Progenitor cell of endocrine pancreas (in vitro differentiated cells): ENCODE data around the gene LHX1. TPM values are rescaled to one million over a fixed set of nuclear protein-coding genes. Genes with fewer than 3 reads are reported as not detected.
A peak's percentile ranks its signal among the peaks of the same experiment; 100 is the strongest.

Experiments used
- DNase-seq: peaks from one replicate; pipeline ENCODE4 v3.0.0; 2021; ENCODE audit warnings: low spot score; ENCODE audit not compliant: unreplicated experiment
- H3K27ac Mint-ChIP-seq: 2 replicates; pipeline ENCODE4 v1.8.0; 2021; ENCODE audit warnings: mild to moderate bottlenecking, moderate library complexity, mixed read lengths
- H3K27me3 Mint-ChIP-seq: 2 replicates; pipeline ENCODE4 v1.8.0; 2021; ENCODE audit warnings: mixed read lengths
- H3K36me3 Mint-ChIP-seq: 2 replicates; pipeline ENCODE4 v1.8.0; 2022; ENCODE audit warnings: mixed read lengths; ENCODE audit not compliant: insufficient read depth
- H3K4me1 Mint-ChIP-seq: 2 replicates; pipeline ENCODE4 v1.8.0; 2021; ENCODE audit warnings: low read depth, mixed read lengths
- H3K4me3 Mint-ChIP-seq: 2 replicates; pipeline ENCODE4 v1.8.0; 2021; ENCODE audit warnings: low read depth, mild to moderate bottlenecking, moderate library complexity, mixed read lengths
- H3K9me3 Mint-ChIP-seq: 2 replicates; pipeline ENCODE4 v1.8.0; 2021; ENCODE audit warnings: low read depth, mixed read lengths
- total RNA-seq: library from RNA; stranded (reverse); gene quantifications from 2 replicates; pipeline ENCODE4 v1.2.1, GENCODE V29; 2021
- TF ChIP-seq, protein P1 (sequence below): fragments of 200-600 bp; sonication (generic); IDR thresholded peaks from one replicate; pipeline ENCODE4 v1.5.0; 2021; ENCODE audit warnings: antibody characterized with exemption, mild to moderate bottlenecking; ENCODE audit not compliant: unreplicated experiment

Gene LHX1
- total RNA-seq, 1 donor from 2014 or later: 2.0 TPM

DNA sequence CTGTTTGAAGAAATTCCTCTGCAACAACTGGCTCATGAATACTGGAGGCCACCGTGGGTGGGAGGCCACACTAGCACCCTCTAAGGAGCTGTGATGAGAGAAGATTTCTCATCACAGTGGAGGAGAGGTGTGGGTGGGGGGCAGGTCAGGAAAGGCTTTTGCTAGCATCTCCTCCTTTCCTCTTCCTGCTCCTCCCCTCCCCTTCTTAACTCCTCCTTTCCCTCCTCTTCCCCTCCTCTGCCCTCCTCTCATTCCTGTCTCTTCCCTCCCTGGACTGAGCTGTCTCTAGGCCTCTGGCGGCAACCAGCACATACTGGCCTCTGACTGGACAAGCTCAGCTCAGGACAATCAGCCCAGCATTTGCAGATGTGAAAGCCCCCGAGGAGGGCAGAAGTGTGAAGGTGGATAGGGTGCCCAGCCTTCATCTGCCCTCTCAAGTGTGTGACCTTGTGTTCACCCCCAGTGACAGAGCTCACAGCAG, 19.0 kb upstream of the LHX1 start:
- Mint-ChIP-seq H3K27me3 (no peaks in the 10 kb centered on the region), H3K9me3 (no peaks in the 10 kb centered on the region), H3K36me3 (no peaks in the 10 kb centered on the region), H3K4me1 (peaks cover 37% of the 10 kb centered on the region), H3K4me3 (no peak overlapping the region), H3K27ac (no peak overlapping the region)
- no peak for DNase-seq
- TF ChIP-seq, protein P1, sequence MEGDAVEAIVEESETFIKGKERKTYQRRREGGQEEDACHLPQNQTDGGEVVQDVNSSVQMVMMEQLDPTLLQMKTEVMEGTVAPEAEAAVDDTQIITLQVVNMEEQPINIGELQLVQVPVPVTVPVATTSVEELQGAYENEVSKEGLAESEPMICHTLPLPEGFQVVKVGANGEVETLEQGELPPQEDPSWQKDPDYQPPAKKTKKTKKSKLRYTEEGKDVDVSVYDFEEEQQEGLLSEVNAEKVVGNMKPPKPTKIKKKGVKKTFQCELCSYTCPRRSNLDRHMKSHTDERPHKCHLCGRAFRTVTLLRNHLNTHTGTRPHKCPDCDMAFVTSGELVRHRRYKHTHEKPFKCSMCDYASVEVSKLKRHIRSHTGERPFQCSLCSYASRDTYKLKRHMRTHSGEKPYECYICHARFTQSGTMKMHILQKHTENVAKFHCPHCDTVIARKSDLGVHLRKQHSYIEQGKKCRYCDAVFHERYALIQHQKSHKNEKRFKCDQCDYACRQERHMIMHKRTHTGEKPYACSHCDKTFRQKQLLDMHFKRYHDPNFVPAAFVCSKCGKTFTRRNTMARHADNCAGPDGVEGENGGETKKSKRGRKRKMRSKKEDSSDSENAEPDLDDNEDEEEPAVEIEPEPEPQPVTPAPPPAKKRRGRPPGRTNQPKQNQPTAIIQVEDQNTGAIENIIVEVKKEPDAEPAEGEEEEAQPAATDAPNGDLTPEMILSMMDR: no peak

DNA sequence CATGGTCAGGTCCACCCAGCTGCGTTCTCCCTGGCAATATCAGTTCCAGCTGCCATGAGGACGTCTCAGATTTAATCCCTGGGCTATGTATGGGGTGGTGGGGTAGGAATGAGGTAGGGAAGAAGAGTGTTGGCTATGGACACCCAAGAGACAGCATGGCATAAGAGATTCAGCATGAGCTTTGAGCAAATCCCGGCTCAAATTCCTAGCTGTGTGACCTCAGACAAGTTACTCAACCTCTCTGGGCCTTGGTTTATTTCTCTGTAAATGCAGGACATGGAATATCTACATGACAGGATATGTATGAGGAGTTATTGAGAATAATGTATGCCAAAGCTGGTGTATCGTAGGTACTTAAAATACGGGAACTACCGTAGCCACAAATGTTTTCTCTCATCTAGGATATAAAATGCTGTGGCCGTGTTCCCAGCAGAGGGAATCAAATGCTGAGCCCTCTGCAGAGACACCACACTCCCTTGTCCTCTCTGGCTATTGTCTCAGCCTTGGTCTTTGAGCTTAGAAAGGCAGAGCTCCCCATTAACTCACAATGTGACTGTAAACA, 17.8 kb upstream of the LHX1 start:
- Mint-ChIP-seq H3K36me3 (no peaks in the 10 kb centered on the region), H3K4me3 (no peak overlapping the region), H3K27ac (no peak overlapping the region), H3K4me1 (peaks cover 45% of the 10 kb centered on the region), H3K9me3 (no peaks in the 10 kb centered on the region), H3K27me3 (no peaks in the 10 kb centered on the region)
- no peak for DNase-seq
- TF ChIP-seq, protein P1: no peak

DNA sequence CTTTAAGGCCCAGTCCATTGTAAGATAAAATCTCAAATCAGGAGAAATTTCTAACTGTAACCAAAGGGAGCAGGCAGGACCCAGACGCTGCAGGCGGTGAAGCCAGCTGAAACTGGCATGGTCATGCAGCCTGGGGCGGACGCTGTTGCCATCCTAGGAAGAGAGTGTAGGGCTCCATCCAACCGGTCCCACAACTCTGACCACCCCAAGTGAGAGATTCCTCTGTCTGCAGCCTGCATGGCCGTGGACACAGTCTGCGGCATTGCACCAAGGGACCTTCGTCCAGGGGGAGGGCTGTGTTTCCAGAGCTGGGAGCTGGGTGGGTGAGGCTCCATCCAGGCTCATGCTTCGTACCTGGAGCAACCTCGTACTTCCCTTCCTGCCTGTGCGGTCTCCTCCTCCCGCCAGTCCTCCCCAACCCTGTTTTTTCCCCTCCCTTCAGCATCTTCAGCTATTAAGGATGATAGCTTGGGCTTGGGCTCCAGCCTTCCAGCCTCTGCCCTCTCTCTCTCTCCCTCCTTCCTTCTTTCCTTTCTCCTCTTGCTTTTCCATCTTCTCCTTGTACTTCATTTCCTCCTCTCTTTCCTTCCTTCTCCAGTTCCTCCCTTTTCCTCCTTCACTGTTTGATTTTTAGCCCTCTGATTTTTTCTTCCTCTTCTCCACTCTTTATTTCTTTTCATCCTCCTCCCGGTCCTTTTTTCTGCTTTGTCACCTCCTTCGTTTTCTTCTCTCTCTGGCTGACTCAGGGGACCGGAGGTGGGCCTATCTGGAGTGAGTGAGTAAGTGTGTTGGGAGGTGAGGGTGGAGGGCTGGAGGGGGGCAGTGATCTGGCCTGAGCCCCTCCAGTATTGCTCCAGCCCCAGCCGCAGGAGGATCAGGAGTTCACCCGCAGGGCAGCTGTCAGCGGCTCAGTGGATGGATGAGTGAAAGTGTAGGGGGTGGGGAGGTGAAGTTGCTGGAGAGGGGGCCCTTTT, 17.0 kb upstream of the LHX1 start:
- H3K4me1 Mint-ChIP-seq: peaks cover 47% of the 10 kb centered on the region

DNA sequence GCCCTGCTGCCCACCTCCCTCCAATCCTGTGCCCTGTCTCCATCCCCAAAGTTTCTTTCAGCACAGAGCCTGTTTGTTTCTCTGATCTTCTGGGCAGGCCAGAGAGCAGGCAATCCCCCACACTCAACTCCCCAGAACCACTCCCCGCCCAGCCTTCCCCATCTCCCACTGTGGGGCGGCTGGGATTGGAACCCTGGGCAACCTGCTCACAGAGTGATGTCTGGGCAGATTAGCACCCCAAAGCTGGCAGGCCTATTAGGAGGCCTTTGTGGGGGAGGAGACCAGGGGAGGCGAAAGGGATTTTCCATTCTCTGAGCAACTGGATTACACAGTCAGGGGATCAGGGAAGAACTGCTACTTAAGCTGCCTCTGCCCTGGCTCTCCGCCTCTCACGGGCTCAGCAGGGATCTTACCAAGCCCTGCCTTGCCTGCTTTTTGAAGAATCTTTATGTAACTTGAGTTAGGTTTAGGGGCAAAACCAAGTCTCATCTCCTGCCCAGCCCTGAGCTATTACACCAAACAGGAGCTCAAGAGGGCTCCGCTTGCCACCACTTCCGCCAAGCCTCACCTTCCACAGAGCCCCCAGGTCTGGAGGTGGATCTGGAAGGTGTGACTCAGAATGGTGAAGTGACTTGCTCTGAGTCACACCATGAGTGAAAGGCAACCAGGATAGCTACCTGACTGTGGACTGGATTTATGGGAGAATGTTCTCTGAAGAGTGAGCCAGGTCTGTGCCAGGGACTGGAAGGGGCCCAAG, 16.0 kb upstream of the LHX1 start:
- Mint-ChIP-seq H3K36me3 (no peaks in the 10 kb centered on the region), H3K4me1 (peaks cover 47% of the 10 kb centered on the region), H3K27me3 (peaks cover 5% of the 10 kb centered on the region), H3K4me3 (no peak overlapping the region), H3K9me3 (no peaks in the 10 kb centered on the region), H3K27ac (peak overlapping the region; percentile 66)
- TF ChIP-seq, protein P1: no peak
- no peak for DNase-seq

More for the DNA sequence above, 17.0 kb upstream of the LHX1 start:
- Mint-ChIP-seq H3K27ac (peak overlapping the region; percentile 55), H3K4me3 (peak overlapping the region; percentile 38), H3K36me3 (no peaks in the 10 kb centered on the region), H3K9me3 (no peaks in the 10 kb centered on the region), H3K27me3 (peaks cover 1% of the 10 kb centered on the region)
- TF ChIP-seq, protein P1: no peak
- DNase-seq: no peak

DNA sequence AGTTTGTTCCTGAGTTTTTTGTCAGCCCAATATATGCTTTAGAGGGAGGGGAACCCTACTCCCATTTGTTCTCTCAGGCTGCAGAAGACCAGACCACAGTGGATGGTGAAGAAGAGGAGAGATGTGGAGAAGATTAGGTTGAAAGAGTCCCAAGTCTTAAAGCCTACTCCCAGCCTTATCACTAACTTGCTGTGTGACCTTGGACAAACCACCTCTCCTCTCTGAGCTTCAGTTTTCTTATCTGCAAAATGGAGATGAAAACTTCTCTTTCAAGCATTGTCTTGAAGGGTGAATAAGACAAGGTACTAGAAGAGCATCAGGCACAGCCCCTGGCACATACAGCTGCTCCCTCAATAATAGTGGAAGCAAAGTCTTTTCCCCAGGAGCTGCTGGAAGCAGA, 15.1 kb upstream of the LHX1 start:
- DNase-seq: no peak
- H3K4me3 Mint-ChIP-seq: no peak overlapping the region
- peaks cover 9% of the 10 kb centered on the region for H3K27me3 Mint-ChIP-seq
- peaks cover 47% of the 10 kb centered on the region for H3K4me1 Mint-ChIP-seq
- TF ChIP-seq, protein P1: no peak
- H3K27ac Mint-ChIP-seq: no peak overlapping the region
- no peaks in the 10 kb centered on the region for H3K9me3 Mint-ChIP-seq
- no peaks in the 10 kb centered on the region for H3K36me3 Mint-ChIP-seq
